ENCODE measurements around the gene DALRD3.
A peak's percentile ranks its signal among the peaks of the same experiment; 100 is the strongest.
"Not testable (repeated sequence)": the region's sequence is repeated elsewhere in the genome, so short reads cannot be mapped to it uniquely, and the experiment has no call there.

The DALRD3 gene

GRCh38 chr3:49023775-49024174, 5.4 kb upstream of the DALRD3 start:
- in situ Hi-C loops (cut with HindIII; ENCODE audit: low pct_ligation_motif_present, low pct_unique_long_range_greater_than_20kb, low sequenced_read_pairs), result no loop called here
- DNase-seq, result no peak

- no peak for DNase-seq
Observed at GRCh38 chr3:49022688-49023171, 4.3 kb upstream of the DALRD3 start.

GRCh38 chr3:49021813-49022687, 3.7 kb upstream of the DALRD3 start, which contains the start of gene NDUFAF3:
TSS of gene NDUFAF3 (plus strand) at chr3:49022121. CDS start at chr3:49022145, 24 bp downstream.
- DNase-seq, result peak; percentile 91
- in situ Hi-C loops (cut with HindIII; ENCODE audit: low pct_ligation_motif_present, low pct_unique_long_range_greater_than_20kb, low sequenced_read_pairs), result no loop called here

More at GRCh38 chr3:49022688-49023171, 4.3 kb upstream of the DALRD3 start:
- in situ Hi-C loops (cut with HindIII; ENCODE audit: low pct_ligation_motif_present, low pct_unique_long_range_greater_than_20kb, low sequenced_read_pairs), result no loop called here

- DNase-seq, result peak; percentile 96
- in situ Hi-C loops (cut with HindIII; ENCODE audit: low pct_ligation_motif_present, low pct_unique_long_range_greater_than_20kb, low sequenced_read_pairs), result no loop called here
Observed at GRCh38 chr3:49021213-49021812, 2.9 kb upstream of the DALRD3 start.

GRCh38 chr3:49020330-49021212, 2.2 kb upstream of the DALRD3 start:
- in situ Hi-C loops (cut with HindIII; ENCODE audit: low pct_ligation_motif_present, low pct_unique_long_range_greater_than_20kb, low sequenced_read_pairs), result no loop called here
- DNase-seq, result peak; percentile 38

GRCh38 chr3:49019941-49020329, 1.6 kb upstream of the DALRD3 start:
- DNase-seq, result no peak
- in situ Hi-C loops (cut with HindIII; ENCODE audit: low pct_ligation_motif_present, low pct_unique_long_range_greater_than_20kb, low sequenced_read_pairs), result no loop called here

GRCh38 chr3:49018707-49019006, 277 bp upstream of the DALRD3 start:
- in situ Hi-C loops (cut with HindIII; ENCODE audit: low pct_ligation_motif_present, low pct_unique_long_range_greater_than_20kb, low sequenced_read_pairs), result no loop called here
- DNase-seq, result no peak

- in situ Hi-C loops (cut with HindIII; ENCODE audit: low pct_ligation_motif_present, low pct_unique_long_range_greater_than_20kb, low sequenced_read_pairs), result no loop called here
- DNase-seq, result no peak
Observed at GRCh38 chr3:49017229-49017970, 980 bp downstream of the DALRD3 start.

GRCh38 chr3:49016414-49017228, 1.8 kb downstream of the DALRD3 start:
- DNase-seq, result no peak
- in situ Hi-C loops (cut with HindIII; ENCODE audit: low pct_ligation_motif_present, low pct_unique_long_range_greater_than_20kb, low sequenced_read_pairs), result no loop called here

GRCh38 chr3:49015765-49016164, 2.6 kb downstream of the DALRD3 start:
- in situ Hi-C loops (cut with HindIII; ENCODE audit: low pct_ligation_motif_present, low pct_unique_long_range_greater_than_20kb, low sequenced_read_pairs), result no loop called here
- no peak for DNase-seq

GRCh38 chr3:49015072-49015471, 3.3 kb downstream of the DALRD3 start:
- DNase-seq, result no peak
- in situ Hi-C loops (cut with HindIII; ENCODE audit: low pct_ligation_motif_present, low pct_unique_long_range_greater_than_20kb, low sequenced_read_pairs), result no loop called here

- DNase-seq, result peak; percentile 42
- in situ Hi-C loops (cut with HindIII; ENCODE audit: low pct_ligation_motif_present, low pct_unique_long_range_greater_than_20kb, low sequenced_read_pairs), result no loop called here
Observed at GRCh38 chr3:49013738-49014660, 4.4 kb downstream of the DALRD3 start.

GRCh38 chr3:49013113-49013737, 5.2 kb downstream of the DALRD3 start:
- DNase-seq, result no peak

GRCh38 chr3:49012441-49013017, 5.9 kb downstream of the DALRD3 start:
- DNase-seq, result no peak
- in situ Hi-C loops (cut with HindIII; ENCODE audit: low pct_ligation_motif_present, low pct_unique_long_range_greater_than_20kb, low sequenced_read_pairs), result no loop called here

More at GRCh38 chr3:49013113-49013737, 5.2 kb downstream of the DALRD3 start:
- in situ Hi-C loops (cut with HindIII; ENCODE audit: low pct_ligation_motif_present, low pct_unique_long_range_greater_than_20kb, low sequenced_read_pairs), result no loop called here

GRCh38 chr3:49009396-49009795, 9.0 kb downstream of the DALRD3 start:
- in situ Hi-C loops (cut with HindIII; ENCODE audit: low pct_ligation_motif_present, low pct_unique_long_range_greater_than_20kb, low sequenced_read_pairs), result no loop called here
- DNase-seq, result no peak

GRCh38 chr3:49008627-49009026, 9.8 kb downstream of the DALRD3 start:
- in situ Hi-C loops (cut with HindIII; ENCODE audit: low pct_ligation_motif_present, low pct_unique_long_range_greater_than_20kb, low sequenced_read_pairs); DNase-seq: not testable (repeated sequence)
